ENCODE measurements around the gene TEX10.

TEX10 gene

GRCh38 chr9:100285080-100285479 is 67.7 kb downstream of the TEX10 start:
- DNase-seq (ENCODE audit: low read depth): no peak

GRCh38 chr9:100284247-100284646 is 68.5 kb downstream of the TEX10 start:
- no peak for DNase-seq (ENCODE audit: low read depth)

- DNase-seq (ENCODE audit: low read depth): no peak
Observed at GRCh38 chr9:100282388-100282719, 70.4 kb downstream of the TEX10 start.

- DNase-seq (ENCODE audit: low read depth): no peak
Observed at GRCh38 chr9:100281676-100282387, 70.9 kb downstream of the TEX10 start.

- DNase-seq (ENCODE audit: low read depth): no peak
Observed at GRCh38 chr9:100281066-100281465, 71.7 kb downstream of the TEX10 start.

GRCh38 chr9:100277166-100277979 is 75.4 kb downstream of the TEX10 start:
- no peak for DNase-seq (ENCODE audit: low read depth)

GRCh38 chr9:100269656-100270055 is 83.1 kb downstream of the TEX10 start:
- no peak for DNase-seq (ENCODE audit: low read depth)

- no peak for DNase-seq (ENCODE audit: low read depth)
Observed at GRCh38 chr9:100268271-100268670, 84.5 kb downstream of the TEX10 start.

GRCh38 chr9:100267211-100267610 is 85.5 kb downstream of the TEX10 start:
- no peak for DNase-seq (ENCODE audit: low read depth)

Data from CMK (cell line).